22Rv1 (cell line): ENCODE data around the gene MYL5.

Source experiments
- CTCF ChIP-seq: fragments of 450-650 bp; IDR thresholded peaks from 2 replicates; pipeline ENCODE4 v1.5.1; 2017; ENCODE audit warnings: mild to moderate bottlenecking
- ZFX ChIP-seq: fragments of 450-650 bp; IDR thresholded peaks from 2 replicates; pipeline ENCODE4 v1.6.1; 2017; ENCODE audit warnings: antibody characterized with exemption, borderline replicate concordance

GRCh38 chr4:648579-649292 lies 25.6 kb upstream of the MYL5 start:
- TF ChIP-seq CTCF: no peak
- no peak for TF ChIP-seq ZFX
